HepG2 (cell line): Measurements from ENCODE around the gene DLG5. TPM values are rescaled to one million over a fixed set of nuclear protein-coding genes. Genes with fewer than 3 reads are reported as not detected.

Experiments used
- ATAC-seq: fragments of 200-7000 bp; cut with Tn5 transposase; 3 replicates; pipeline ENCODE4 v1.9.1; 2020; ENCODE audit warnings: mild to moderate bottlenecking, moderate library complexity
- BruUV-seq: library from RNA; stranded (reverse); fragments of 400-500 nt; replicated peaks from 2 replicates; lab custom pipeline; 2021; lab: Mats Ljungman, UMichigan
- CTCF ChIA-PET: fragments of 300-600 bp; formaldehyde crosslinking; extraction: SDS; loops from one replicate; lab custom pipeline; 2021; ENCODE audit warnings: low total read pairs, inconsistent platforms, low intra/inter-chr PET ratio; lab: Yijun Ruan, JAX
- POLR2A ChIA-PET: fragments of 350-600 bp; sonication (Branson Sonifier 250); formaldehyde crosslinking; loops from one replicate; lab custom pipeline; 2020; ENCODE audit warnings: antibody characterized with exemption, inconsistent platforms; lab: Yijun Ruan, JAX
- DNase-seq: peaks from one replicate; pipeline ENCODE4 v3.0.0-alpha.2; 2015; ENCODE audit warnings: low spot score
- FAIRE-seq: peaks from 3 replicates; lab custom pipeline; 2011; peaks lifted over from hg19 to GRCh38; lab: Jason Lieb, UNC
- H2AFZ ChIP-seq: one replicate; pipeline ENCODE4 v1.6.1; 2011; ENCODE audit warnings: low read length, inconsistent platforms
- H3K27ac ChIP-seq: fragments of 300-600 bp; 3 replicates; pipeline ENCODE4 v1.8.0; 2011; ENCODE audit warnings: mixed run types, mild to moderate bottlenecking, mixed read lengths, low read length, inconsistent platforms; ENCODE audit not compliant: insufficient read depth; ENCODE audit errors: extremely low read length
- H3K27me3 ChIP-seq, 2 experiments: fragments of 200-600 bp in 1 of 2; 2 replicates in 1 of 2; 3 replicates in 1 of 2; pipeline versions ENCODE4 v1.6.0 to v1.8.0; 2011; ENCODE audit warnings: low read length in 2 of 2, mild to moderate bottlenecking in 2 of 2, moderate library complexity in 2 of 2, inconsistent platforms in 1 of 2; ENCODE audit not compliant: insufficient read depth in 2 of 2, control insufficient read depth in 1 of 2
- H3K36me3 ChIP-seq, 2 experiments: fragments of 200-600 bp in 1 of 2; replicated peaks in 1 of 2; 2 replicates in 1 of 2; 3 replicates in 1 of 2; pipeline versions ENCODE4 v1.5.1 to v1.8.0; 2011; ENCODE audit warnings: low read length in 2 of 2, inconsistent platforms in 1 of 2; ENCODE audit not compliant: insufficient read depth in 2 of 2, control insufficient read depth in 1 of 2
- H3K4me1 ChIP-seq: 2 replicates; pipeline ENCODE4 v1.5.1; 2012; ENCODE audit warnings: low read length, inconsistent platforms; ENCODE audit not compliant: insufficient read depth
- H3K4me2 ChIP-seq: 2 replicates; pipeline ENCODE4 v1.6.0; 2011; ENCODE audit warnings: low read depth, low read length, inconsistent platforms
- H3K4me3 ChIP-seq, 3 experiments: fragments of 200-600 bp in 1 of 3; sonication (generic), shearing (Covaris generic) in 1 of 3; replicated peaks in 1 of 3; 2 replicates each; pipeline ENCODE4 v1.5.1; 2011 to 2016; ENCODE audit warnings: low read length in 3 of 3, inconsistent platforms in 2 of 3, low read depth in 2 of 3, mild to moderate bottlenecking in 2 of 3, control low read depth in 1 of 3, mixed read lengths in 1 of 3; ENCODE audit not compliant: insufficient read depth in 1 of 3
- H3K79me2 ChIP-seq: one replicate; pipeline ENCODE4 v1.6.1; 2011; ENCODE audit warnings: low read length, inconsistent platforms; ENCODE audit not compliant: insufficient read depth
- H3K9ac ChIP-seq: 2 replicates; pipeline ENCODE4 v1.6.0; 2011; ENCODE audit warnings: mild to moderate bottlenecking, low read depth, low read length, inconsistent platforms; ENCODE audit not compliant: insufficient read depth
- H3K9me3 ChIP-seq: 2 replicates; pipeline ENCODE4 v1.5.1; 2012; ENCODE audit warnings: mild to moderate bottlenecking, low read length
- H4K20me1 ChIP-seq: 2 replicates; pipeline ENCODE4 v1.6.0; 2011; ENCODE audit warnings: inconsistent platforms, mild to moderate bottlenecking, low read length, moderate library complexity; ENCODE audit not compliant: insufficient read depth
- AHDC1 ChIP-seq: sonication (generic); formaldehyde crosslinking; IDR thresholded peaks from 2 replicates; pipeline ENCODE4 v1.5.1; 2020; ENCODE audit warnings: mild to moderate bottlenecking, missing genetic modification reagents, borderline replicate concordance
- ARNT2 ChIP-seq: sonication (generic); formaldehyde crosslinking; IDR thresholded peaks from 2 replicates; pipeline ENCODE4 v1.8.0; 2022; ENCODE audit warnings: mild to moderate bottlenecking, low read depth, missing genetic modification reagents, moderate library complexity
- CENPT ChIP-seq: sonication (generic); formaldehyde crosslinking; IDR thresholded peaks from 2 replicates; pipeline ENCODE4 v1.8.0; 2022; ENCODE audit warnings: low read depth, mild to moderate bottlenecking, moderate library complexity, missing genetic modification reagents
- ELF4 ChIP-seq: sonication (generic); formaldehyde crosslinking; IDR thresholded peaks from 2 replicates; pipeline ENCODE4 v1.5.0; 2020; ENCODE audit warnings: missing genetic modification reagents, mild to moderate bottlenecking, moderate library complexity, borderline replicate concordance
- KDM5A ChIP-seq: fragments of 200-600 bp; sonication (generic); IDR thresholded peaks from 2 replicates; pipeline ENCODE4 v1.7.0; 2018; ENCODE audit warnings: antibody characterized with exemption, mild to moderate bottlenecking, low read length, borderline replicate concordance
- NONO ChIP-seq, 2 experiments: fragments of 450-650 bp in 1 of 2; sonication (generic) in 1 of 2; formaldehyde crosslinking in 1 of 2; IDR thresholded peaks in 1 of 2; conservative IDR thresholded peaks in 1 of 2; 2 replicates each; pipeline versions ENCODE4 v1.6.1 to v1.8.0; 2017 to 2022; ENCODE audit warnings: mild to moderate bottlenecking in 1 of 2, missing genetic modification reagents in 1 of 2, moderate library complexity in 1 of 2
- ONECUT2 ChIP-seq: sonication (generic); formaldehyde crosslinking; IDR thresholded peaks from 2 replicates; pipeline ENCODE4 v1.4.0; 2020; ENCODE audit warnings: missing genetic modification reagents
- PCBP1 ChIP-seq: fragments of 200-400 bp; formaldehyde crosslinking; IDR thresholded peaks from 2 replicates; pipeline ENCODE4 v1.6.1; 2017; ENCODE audit warnings: mild to moderate bottlenecking, low read depth, low read length, borderline replicate concordance
- RBAK ChIP-seq: sonication (generic); formaldehyde crosslinking; IDR thresholded peaks from 2 replicates; pipeline ENCODE4 v1.5.1; 2020; ENCODE audit warnings: mild to moderate bottlenecking, missing genetic modification reagents
- SIN3B ChIP-seq: fragments of 150-350 bp; IDR thresholded peaks from 2 replicates; pipeline ENCODE4 v1.6.1; 2014; ENCODE audit warnings: low read length
- STAG1 ChIP-seq: sonication (generic); formaldehyde crosslinking; IDR thresholded peaks from 2 replicates; pipeline ENCODE4 v1.4.0; 2020; ENCODE audit warnings: missing genetic modification reagents
- TAF1 ChIP-seq: sonication (generic); formaldehyde crosslinking; IDR thresholded peaks from 2 replicates; pipeline ENCODE4 v1.4.0; 2020; ENCODE audit warnings: missing genetic modification reagents
- ZBTB1 ChIP-seq: sonication (generic); formaldehyde crosslinking; IDR thresholded peaks from 2 replicates; pipeline ENCODE4 v1.4.0; 2020; ENCODE audit warnings: missing genetic modification reagents, borderline replicate concordance
- ZIK1 ChIP-seq: sonication (generic); formaldehyde crosslinking; IDR thresholded peaks from 2 replicates; pipeline ENCODE4 v1.5.0; 2020; ENCODE audit warnings: mild to moderate bottlenecking, low read depth, missing genetic modification reagents, borderline replicate concordance
- ZNF552 ChIP-seq: sonication (generic); formaldehyde crosslinking; IDR thresholded peaks from 2 replicates; pipeline ENCODE4 v1.9.0; 2022; ENCODE audit warnings: missing genetic modification reagents, mild to moderate bottlenecking, borderline replicate concordance
- WGBS: methylation state at CpG from one replicate; pipeline ENCODE4 v1.1.6; 2017; ENCODE audit warnings: low lambda C conversion rate; 5-methylcytosine and 5-hydroxymethylcytosine counted together
- in situ Hi-C: cut with HindIII; loops from 2 replicates; pipeline ENCODE4 v1.10.0; 2017; ENCODE audit warnings: low pct_unique_long_range_greater_than_20kb; ENCODE audit not compliant: extremely low pct_ligation_motif_present
- intact Hi-C: fragments of 100-400 bp; cut with micrococcal nuclease; formaldehyde crosslinking; loops from one replicate; pipeline ENCODE4 v1.10.0; 2022; ENCODE audit not compliant: unreplicated experiment
- polyA plus RNA-seq, 8 experiments: library from polyadenylated mRNA; depleted of rRNA in 3 of 8; stranded (reverse) in 7 of 8; unstranded in 1 of 8; fragments of >200 nt; fragmentation: Illumina TruSeq in 4 of 8; extraction: Trizol in 4 of 8; gene quantifications; 2 replicates each; pipeline versions ENCODE4 v1.2.1 to v1.2.3, GENCODE V29; 2011 to 2016; ENCODE audit warnings: low read depth in 4 of 8, missing spikeins in 1 of 8, mixed read lengths in 1 of 8; ENCODE audit not compliant: insufficient read depth in 1 of 8
- total RNA-seq, 5 experiments: library from RNA; depleted of rRNA; stranded (reverse); fragments of >200 nt; fragmentation: Illumina TruSeq; extraction: Trizol; gene quantifications; 2 replicates each; pipeline ENCODE4 v1.2.3, GENCODE V29; 2016; ENCODE audit warnings: low read depth in 1 of 5

Gene DLG5
- total and polyA plus RNA-seq, 2 of the 13 experiments (the other 11 are each of a cell fraction or from before 2014, with no cell fraction given) = 15.5 to 18.2 TPM

GRCh38 chr10:77798940-77799339 is 127.6 kb downstream of the DLG5 start:
- Histone ChIP-seq H2AFZ (no peak overlapping the region), H3K27me3 (no peaks in the 10 kb centered on the region), H3K36me3 (peaks cover 31 to 78% of the 10 kb centered on the region in 2 experiments), H3K9ac (no peak overlapping the region), H3K27ac (no peak overlapping the region)
- intact Hi-C loops (no loop called here), in situ Hi-C loops (no loop called here)
- WGBS = 92% methylated on average over 2 of the region's 2 CpGs
- POLR2A ChIA-PET = no interaction called here
- TF ChIP-seq NONO (IDR thresholded peaks at IDR 0.05) (no peak), NONO (CRISPR knock-in tag; conservative IDR thresholded peaks at IDR 0.05) (no peak), ZNF552 (CRISPR knock-in tag) (no peak), KDM5A (no peak), ZBTB1 (CRISPR knock-in tag) (no peak), ARNT2 (CRISPR knock-in tag) (no peak), AHDC1 (CRISPR knock-in tag) (no peak), TAF1 (CRISPR knock-in tag) (no peak), SIN3B (no peak), ZIK1 (CRISPR knock-in tag) (no peak), RBAK (CRISPR knock-in tag) (no peak), CENPT (CRISPR knock-in tag) (no peak), PCBP1 (no peak), ELF4 (no peak), ONECUT2 (CRISPR knock-in tag) (no peak), STAG1 (CRISPR knock-in tag) (no peak)
- TF ChIP-seq, all 625 proteins: peak for 0
- DNase-seq (no peak), ATAC-seq (no peak), FAIRE-seq (no peak)
- Histone ChIP-seq H3K4me1 (no peaks in the 10 kb centered on the region), H3K4me2 (no peak overlapping the region), H3K4me3 (no peak overlapping the region), H3K79me2 (no peaks in the 10 kb centered on the region), H3K9me3 (no peaks in the 10 kb centered on the region), H4K20me1 (no peaks in the 10 kb centered on the region)
- CTCF ChIA-PET = no interaction called here
- no TSS peak for BruUV-seq
